DOHH2 (cell line): ENCODE data around the gene CACNA1F.

Source experiments
- H3F3A ChIP-seq: fragments of 200-600 bp; sonication (generic), shearing (Covaris generic); 2 replicates; pipeline ENCODE4 v1.6.0; 2016; ENCODE audit warnings: antibody characterized with exemption, mild to moderate bottlenecking; ENCODE audit not compliant: control insufficient read depth, insufficient read depth
- H3K27ac ChIP-seq: fragments of 200-600 bp; sonication (generic); 2 replicates; pipeline ENCODE4 v1.5.1; 2014; ENCODE audit warnings: low read depth, mild to moderate bottlenecking, low read length, moderate library complexity
- H3K27me3 ChIP-seq: fragments of 200-600 bp; sonication (generic); 2 replicates; pipeline ENCODE4 v1.6.1; 2014; ENCODE audit warnings: mild to moderate bottlenecking, low read length, mixed read lengths; ENCODE audit not compliant: control insufficient read depth
- H3K36me3 ChIP-seq: fragments of 200-600 bp; sonication (generic); 2 replicates; pipeline ENCODE4 v1.6.1; 2014; ENCODE audit warnings: mild to moderate bottlenecking, low read length, moderate library complexity, mixed read lengths; ENCODE audit not compliant: control insufficient read depth
- H3K4me1 ChIP-seq: fragments of 200-600 bp; sonication (generic); 2 replicates; pipeline ENCODE4 v1.6.1; 2014; ENCODE audit warnings: mild to moderate bottlenecking, low read length, mixed read lengths; ENCODE audit not compliant: control insufficient read depth
- H3K4me2 ChIP-seq: fragments of 200-600 bp; sonication (generic); 2 replicates; pipeline ENCODE4 v1.6.0; 2014; ENCODE audit warnings: mild to moderate bottlenecking, low read length, moderate library complexity
- H3K4me3 ChIP-seq: fragments of 200-600 bp; sonication (generic); 2 replicates; pipeline ENCODE4 v1.5.1; 2014; ENCODE audit warnings: mild to moderate bottlenecking, low read length, mixed read lengths
- H3K79me2 ChIP-seq: fragments of 200-600 bp; sonication (generic); 2 replicates; pipeline ENCODE4 v1.6.1; 2014; ENCODE audit warnings: mild to moderate bottlenecking, low read length, mixed read lengths; ENCODE audit not compliant: control insufficient read depth
- H3K9me2 ChIP-seq: fragments of 200-600 bp; sonication (generic); replicated peaks from 2 replicates; pipeline ENCODE4 v1.6.1; 2014; ENCODE audit warnings: mild to moderate bottlenecking, low read length, mixed read lengths; ENCODE audit not compliant: control insufficient read depth
- H3K9me3 ChIP-seq: fragments of 200-600 bp; sonication (generic); 2 replicates; pipeline ENCODE4 v1.6.1; 2014; ENCODE audit warnings: antibody characterized with exemption, low read length, mixed read lengths; ENCODE audit not compliant: control insufficient read depth, insufficient read depth
- H4K20me1 ChIP-seq: fragments of 200-600 bp; sonication (generic); 2 replicates; pipeline ENCODE4 v1.6.0; 2014; ENCODE audit warnings: low read depth, mild to moderate bottlenecking, antibody characterized with exemption, low read length, moderate library complexity; ENCODE audit not compliant: control insufficient read depth, insufficient read depth
- EZH2phosphoT487 ChIP-seq: fragments of 200-600 bp; sonication (generic); IDR thresholded peaks from 2 replicates; pipeline ENCODE4 v1.6.1; 2017; ENCODE audit warnings: borderline replicate concordance, mild to moderate bottlenecking, antibody characterized with exemption, low read length, moderate library complexity, mixed read lengths
- TF ChIP-seq, protein P1 (sequence below): fragments of 200-600 bp; sonication (generic); IDR thresholded peaks from one replicate; pipeline ENCODE4 v1.5.1; 2014; ENCODE audit warnings: antibody characterized with exemption, mild to moderate bottlenecking, low read depth, low read length; ENCODE audit not compliant: poor library complexity, severe bottlenecking

Gene CACNA1F

DNA sequence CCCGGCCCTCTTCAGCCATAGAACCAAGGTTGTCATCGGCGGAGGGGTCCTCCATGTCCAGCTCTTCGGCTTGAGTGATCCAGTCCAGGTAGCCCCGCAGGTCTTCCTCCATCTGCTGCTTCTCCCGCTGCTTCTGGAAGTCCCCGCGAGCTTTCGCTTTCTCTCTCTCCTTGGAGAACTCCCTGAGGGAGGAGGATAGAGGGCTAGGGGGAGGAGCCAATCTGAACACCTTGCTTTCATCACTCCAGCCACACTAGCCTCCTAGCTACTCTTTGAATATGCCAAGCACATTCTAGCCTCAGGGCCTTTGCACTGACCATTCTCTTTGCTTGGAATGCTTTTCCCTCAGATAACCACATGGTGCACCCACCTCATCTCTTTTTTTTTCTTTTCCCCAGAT lies 6.2 kb downstream of the CACNA1F start:
- H3K79me2 ChIP-seq, result no peaks in the 10 kb centered on the region
- no peaks in the 10 kb centered on the region for H3K27me3 ChIP-seq
- no peaks in the 10 kb centered on the region for H3F3A ChIP-seq
- no peak overlapping the region for H3K27ac ChIP-seq
- H3K9me3 ChIP-seq, result no peaks in the 10 kb centered on the region
- no peaks in the 10 kb centered on the region for H3K36me3 ChIP-seq
- TF ChIP-seq, protein P1, sequence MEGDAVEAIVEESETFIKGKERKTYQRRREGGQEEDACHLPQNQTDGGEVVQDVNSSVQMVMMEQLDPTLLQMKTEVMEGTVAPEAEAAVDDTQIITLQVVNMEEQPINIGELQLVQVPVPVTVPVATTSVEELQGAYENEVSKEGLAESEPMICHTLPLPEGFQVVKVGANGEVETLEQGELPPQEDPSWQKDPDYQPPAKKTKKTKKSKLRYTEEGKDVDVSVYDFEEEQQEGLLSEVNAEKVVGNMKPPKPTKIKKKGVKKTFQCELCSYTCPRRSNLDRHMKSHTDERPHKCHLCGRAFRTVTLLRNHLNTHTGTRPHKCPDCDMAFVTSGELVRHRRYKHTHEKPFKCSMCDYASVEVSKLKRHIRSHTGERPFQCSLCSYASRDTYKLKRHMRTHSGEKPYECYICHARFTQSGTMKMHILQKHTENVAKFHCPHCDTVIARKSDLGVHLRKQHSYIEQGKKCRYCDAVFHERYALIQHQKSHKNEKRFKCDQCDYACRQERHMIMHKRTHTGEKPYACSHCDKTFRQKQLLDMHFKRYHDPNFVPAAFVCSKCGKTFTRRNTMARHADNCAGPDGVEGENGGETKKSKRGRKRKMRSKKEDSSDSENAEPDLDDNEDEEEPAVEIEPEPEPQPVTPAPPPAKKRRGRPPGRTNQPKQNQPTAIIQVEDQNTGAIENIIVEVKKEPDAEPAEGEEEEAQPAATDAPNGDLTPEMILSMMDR, result no peak
- TF ChIP-seq EZH2phosphoT487, result no peak
- H3K4me2 ChIP-seq, result no peak overlapping the region
- H3K9me2 ChIP-seq, result no peaks in the 10 kb centered on the region
- no peak overlapping the region for H3K4me3 ChIP-seq
- H4K20me1 ChIP-seq, result no peaks in the 10 kb centered on the region
- peaks cover 9% of the 10 kb centered on the region; the same call in 1 of the 2 replicates for H3K4me1 ChIP-seq

DNA sequence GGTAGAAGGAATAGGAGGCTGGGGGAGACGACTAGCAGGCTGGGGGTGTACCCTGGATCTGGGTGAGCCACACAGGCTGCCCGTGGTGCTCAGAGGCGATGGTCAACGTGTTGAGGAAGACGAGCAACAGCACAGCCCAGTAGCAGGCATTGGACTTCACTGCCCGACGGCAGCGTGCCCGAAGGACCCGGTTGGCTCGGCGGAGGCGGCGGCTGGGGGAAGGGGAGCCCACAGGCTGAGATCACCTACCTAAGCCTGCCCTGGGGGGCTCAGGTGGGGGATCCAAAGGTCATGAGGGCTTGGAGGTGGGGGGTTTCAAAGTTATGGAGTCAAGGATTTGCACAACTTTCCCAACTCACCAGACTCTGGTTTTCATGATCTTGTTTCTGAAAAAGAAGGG lies 7.3 kb downstream of the CACNA1F start:
- H3K9me2 ChIP-seq, result no peaks in the 10 kb centered on the region
- no peaks in the 10 kb centered on the region for H4K20me1 ChIP-seq
- H3K79me2 ChIP-seq, result no peaks in the 10 kb centered on the region
- no peaks in the 10 kb centered on the region for H3K36me3 ChIP-seq
- no peaks in the 10 kb centered on the region for H3K27me3 ChIP-seq
- H3K27ac ChIP-seq, result no peak overlapping the region
- TF ChIP-seq EZH2phosphoT487, result no peak
- TF ChIP-seq, protein P1, result no peak
- H3K4me3 ChIP-seq, result no peak overlapping the region
- peaks cover 9% of the 10 kb centered on the region; the same call in 1 of the 2 replicates for H3K4me1 ChIP-seq
- no peaks in the 10 kb centered on the region for H3F3A ChIP-seq
- H3K4me2 ChIP-seq, result no peak overlapping the region
- H3K9me3 ChIP-seq, result no peaks in the 10 kb centered on the region

DNA sequence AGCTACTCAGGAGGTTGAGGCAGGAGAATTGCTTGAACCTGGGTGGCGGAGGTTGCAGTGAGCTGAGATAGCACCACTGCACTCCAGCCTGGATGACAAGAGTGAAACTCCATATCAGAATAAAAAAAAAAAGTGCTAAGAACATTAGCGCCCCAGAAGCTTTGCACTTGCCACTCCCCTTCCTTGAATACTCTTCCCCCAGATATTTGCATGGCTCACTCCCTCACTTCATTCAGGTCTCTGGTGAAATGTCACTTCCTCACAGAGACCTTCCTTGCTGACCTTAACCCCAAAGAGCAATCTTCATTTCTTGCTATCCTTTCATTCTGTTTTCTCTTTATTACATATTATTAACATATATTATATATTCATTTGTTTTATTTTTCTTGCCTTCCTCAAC lies 11.3 kb downstream of the CACNA1F start:
- Histone ChIP-seq H3K9me3 (no peaks in the 10 kb centered on the region), H3K36me3 (no peaks in the 10 kb centered on the region), H3K4me3 (no peak overlapping the region), H3K79me2 (no peaks in the 10 kb centered on the region), H3K27ac (no peak overlapping the region), H3K4me1 (no peaks in the 10 kb centered on the region), H3F3A (no peaks in the 10 kb centered on the region), H3K9me2 (no peaks in the 10 kb centered on the region), H3K4me2 (no peak overlapping the region), H3K27me3 (no peaks in the 10 kb centered on the region), H4K20me1 (no peaks in the 10 kb centered on the region)
- no peak for TF ChIP-seq EZH2phosphoT487
- TF ChIP-seq, protein P1, result no peak

DNA sequence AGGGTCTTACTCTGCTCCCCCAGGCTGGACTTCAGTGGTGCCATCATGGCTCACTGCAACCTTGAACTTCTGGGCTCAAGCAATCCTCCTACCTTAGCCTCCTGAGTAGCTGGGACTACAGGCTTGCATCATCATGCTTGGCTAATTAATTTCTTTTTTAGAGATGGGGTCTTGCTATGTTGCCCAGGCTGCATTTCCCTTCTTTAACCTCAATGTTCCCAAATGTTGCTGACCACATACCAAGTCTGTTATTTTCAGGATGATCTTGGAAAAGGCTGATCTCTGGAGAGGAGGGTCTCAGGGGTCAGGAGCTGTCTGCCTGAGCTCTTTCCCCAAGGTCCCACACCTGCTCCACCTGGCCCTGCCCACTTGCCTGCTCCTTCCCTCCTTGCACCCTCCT lies 13.0 kb downstream of the CACNA1F start:
- Histone ChIP-seq H3K9me3 (no peaks in the 10 kb centered on the region), H3F3A (no peaks in the 10 kb centered on the region), H4K20me1 (no peaks in the 10 kb centered on the region), H3K36me3 (no peaks in the 10 kb centered on the region), H3K27me3 (no peaks in the 10 kb centered on the region), H3K4me3 (no peak overlapping the region), H3K4me1 (no peaks in the 10 kb centered on the region), H3K79me2 (no peaks in the 10 kb centered on the region), H3K4me2 (no peak overlapping the region), H3K27ac (no peak overlapping the region), H3K9me2 (no peaks in the 10 kb centered on the region)
- TF ChIP-seq EZH2phosphoT487, result no peak
- TF ChIP-seq, protein P1, result no peak
